Brain microvascular endothelial cell (primary cell): ENCODE measurements around the gene HNMT.

Experiments used
- DNase-seq: peaks from one replicate; pipeline ENCODE4 v3.0.0-alpha.2; 2020
- H3K27ac ChIP-seq: fragments of 250-450 bp; sonication (Bioruptor Pico); 2 replicates; pipeline ENCODE4 v1.5.1; 2020; ENCODE audit warnings: mild to moderate bottlenecking, moderate library complexity
- H3K27me3 ChIP-seq: fragments of 250-450 bp; sonication (Bioruptor Pico); replicated peaks from 2 replicates; pipeline ENCODE4 v1.5.1; 2020; ENCODE audit warnings: mild to moderate bottlenecking
- H3K36me3 ChIP-seq: fragments of 250-450 bp; sonication (Bioruptor Pico); replicated peaks from 2 replicates; pipeline ENCODE4 v1.5.1; 2020; ENCODE audit warnings: mild to moderate bottlenecking
- H3K4me3 ChIP-seq: 2 replicates; pipeline ENCODE4 v1.5.1; 2011; ENCODE audit warnings: low read depth, mild to moderate bottlenecking, control low read depth, low read length, moderate library complexity
- CTCF ChIP-seq: IDR thresholded peaks from 2 replicates; pipeline ENCODE4 v1.5.1; 2011; ENCODE audit warnings: low read depth, mild to moderate bottlenecking, moderate library complexity, low read length, control low read depth, inconsistent platforms; ENCODE audit errors: missing control alignments
- in situ Hi-C: cut with HindIII; loops from 2 replicates; pipeline ENCODE4 v1.10.0; 2017; ENCODE audit warnings: low sequenced_read_pairs, low pct_ligation_motif_present

HNMT gene

GRCh38 chr2:137998503-137998902, 34.2 kb downstream of the HNMT start:
- Histone ChIP-seq H3K27ac (no peak overlapping the region), H3K4me3 (no peak overlapping the region), H3K36me3 (no peaks in the 10 kb centered on the region), H3K27me3 (no peaks in the 10 kb centered on the region)
- no peak for DNase-seq
- in situ Hi-C loops = no loop called here
- no peak for TF ChIP-seq CTCF

- DNase-seq = no peak
- no peaks in the 10 kb centered on the region for H3K27me3 ChIP-seq
- H3K27ac ChIP-seq = no peak overlapping the region
- no peak overlapping the region for H3K4me3 ChIP-seq
- in situ Hi-C loops = no loop called here
- no peak for TF ChIP-seq CTCF
- H3K36me3 ChIP-seq = no peaks in the 10 kb centered on the region
Observed at GRCh38 chr2:137999273-137999672, 35.0 kb downstream of the HNMT start.

GRCh38 chr2:138000009-138000408, 35.7 kb downstream of the HNMT start:
- no peak overlapping the region for H3K27ac ChIP-seq
- no peak overlapping the region for H3K4me3 ChIP-seq
- DNase-seq = no peak
- H3K27me3 ChIP-seq = no peaks in the 10 kb centered on the region
- in situ Hi-C loops = no loop called here
- H3K36me3 ChIP-seq = no peaks in the 10 kb centered on the region
- no peak for TF ChIP-seq CTCF

- in situ Hi-C loops = no loop called here
- no peak overlapping the region for H3K27ac ChIP-seq
- H3K36me3 ChIP-seq = no peaks in the 10 kb centered on the region
- DNase-seq = no peak
- no peak overlapping the region for H3K4me3 ChIP-seq
- H3K27me3 ChIP-seq = no peaks in the 10 kb centered on the region
- TF ChIP-seq CTCF = no peak
Observed at GRCh38 chr2:138000796-138001195, 36.5 kb downstream of the HNMT start.

GRCh38 chr2:138003411-138003810, 39.1 kb downstream of the HNMT start:
- TF ChIP-seq CTCF = no peak
- H3K27ac ChIP-seq = no peak overlapping the region
- in situ Hi-C loops = no loop called here
- DNase-seq = no peak
- no peak overlapping the region for H3K4me3 ChIP-seq
- H3K36me3 ChIP-seq = no peaks in the 10 kb centered on the region
- H3K27me3 ChIP-seq = no peaks in the 10 kb centered on the region

GRCh38 chr2:138007431-138007830, 43.2 kb downstream of the HNMT start:
- in situ Hi-C loops = no loop called here
- DNase-seq = no peak
- Histone ChIP-seq H3K36me3 (no peaks in the 10 kb centered on the region), H3K4me3 (no peak overlapping the region), H3K27me3 (no peaks in the 10 kb centered on the region), H3K27ac (no peak overlapping the region)
- TF ChIP-seq CTCF = no peak
